GM19193 (cell line): ENCODE measurements around the gene EFL1.

Experiments used
- POLR2A ChIP-seq: IDR thresholded peaks from 4 replicates; pipeline ENCODE4 v1.6.1; 2011; ENCODE audit not compliant: insufficient read depth, insufficient read length; ENCODE audit errors: extremely low read depth

The EFL1 gene

DNA sequence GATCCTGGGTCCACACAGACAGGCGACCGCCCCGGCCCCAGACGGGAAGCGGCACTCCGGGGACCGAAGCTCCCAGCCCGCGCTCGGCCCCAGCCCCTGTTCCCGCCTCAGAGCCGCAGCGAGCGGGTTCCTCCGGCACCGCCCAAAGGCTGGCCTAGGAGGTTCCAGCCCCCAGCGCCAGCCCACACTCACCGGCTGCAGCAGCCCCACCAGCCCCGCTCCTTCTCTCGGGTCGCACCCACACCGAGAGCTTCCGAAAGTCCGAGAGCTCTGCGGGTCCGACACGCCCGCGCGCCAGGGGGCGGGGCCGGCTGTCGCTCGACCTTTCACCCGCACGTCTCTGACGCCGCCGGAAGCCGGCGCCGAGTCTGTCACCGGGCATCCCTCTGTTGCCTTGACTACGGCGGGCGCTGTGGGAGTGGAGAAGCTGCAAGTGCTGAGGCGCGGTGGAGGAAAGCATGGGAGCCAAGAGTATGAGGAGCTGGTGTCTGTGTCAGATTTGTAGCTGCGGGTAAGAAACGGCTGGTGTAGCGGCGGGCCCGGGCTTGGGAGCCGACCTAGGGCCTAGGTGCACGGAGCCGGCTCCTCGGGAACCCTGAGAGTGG is at the start of gene EFL1, which contains the start of gene SAXO2:
EFL1 (minus strand) TSS at position 313 of the 605 bp plus-strand sequence. CDS start 956 bp downstream, outside the sequence.
SAXO2 (plus strand) TSS at position 397 of the 605 bp plus-strand sequence; CDS start at position 459, 62 bp downstream.
- peak; percentile 67 for TF ChIP-seq POLR2A

DNA sequence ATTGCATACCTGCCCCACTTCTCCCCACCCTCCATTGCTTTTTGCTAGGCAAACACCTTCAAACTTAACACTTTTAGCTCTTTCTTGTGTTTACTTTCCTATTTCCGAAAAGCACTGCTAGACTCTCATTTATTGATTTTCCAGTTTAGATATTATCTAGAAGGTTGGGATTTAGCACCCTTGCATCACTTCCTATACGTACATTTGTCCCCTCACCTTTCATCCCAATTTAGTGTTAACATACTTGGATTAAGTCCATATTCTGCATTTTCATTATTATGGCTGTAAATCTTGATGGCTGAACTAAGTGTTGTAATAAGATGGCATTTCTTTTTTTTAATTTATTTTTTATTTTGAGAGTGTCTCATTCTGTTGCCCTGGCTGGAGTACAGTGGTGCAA is 47.3 kb upstream of the EFL1 start:
- TF ChIP-seq POLR2A = no peak

DNA sequence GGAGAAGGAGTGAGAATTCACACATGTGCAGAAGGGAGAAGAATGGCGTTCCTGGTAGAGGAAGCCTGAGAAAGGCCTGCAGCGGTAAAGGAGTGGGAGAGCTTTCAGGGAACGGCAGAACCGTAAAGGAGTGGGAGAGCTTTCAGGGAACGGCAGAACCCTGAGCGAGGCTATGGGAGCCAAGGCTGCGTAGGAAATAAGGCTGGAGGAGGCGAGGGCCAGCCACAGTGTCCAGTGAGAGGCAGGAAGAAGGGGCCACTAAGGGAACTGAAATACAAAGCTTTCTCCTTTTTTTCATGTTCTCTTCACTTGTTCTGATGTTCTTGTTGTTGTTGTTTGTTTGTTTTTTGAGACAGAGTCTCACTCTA is 45.2 kb upstream of the EFL1 start:
- no peak for TF ChIP-seq POLR2A

DNA sequence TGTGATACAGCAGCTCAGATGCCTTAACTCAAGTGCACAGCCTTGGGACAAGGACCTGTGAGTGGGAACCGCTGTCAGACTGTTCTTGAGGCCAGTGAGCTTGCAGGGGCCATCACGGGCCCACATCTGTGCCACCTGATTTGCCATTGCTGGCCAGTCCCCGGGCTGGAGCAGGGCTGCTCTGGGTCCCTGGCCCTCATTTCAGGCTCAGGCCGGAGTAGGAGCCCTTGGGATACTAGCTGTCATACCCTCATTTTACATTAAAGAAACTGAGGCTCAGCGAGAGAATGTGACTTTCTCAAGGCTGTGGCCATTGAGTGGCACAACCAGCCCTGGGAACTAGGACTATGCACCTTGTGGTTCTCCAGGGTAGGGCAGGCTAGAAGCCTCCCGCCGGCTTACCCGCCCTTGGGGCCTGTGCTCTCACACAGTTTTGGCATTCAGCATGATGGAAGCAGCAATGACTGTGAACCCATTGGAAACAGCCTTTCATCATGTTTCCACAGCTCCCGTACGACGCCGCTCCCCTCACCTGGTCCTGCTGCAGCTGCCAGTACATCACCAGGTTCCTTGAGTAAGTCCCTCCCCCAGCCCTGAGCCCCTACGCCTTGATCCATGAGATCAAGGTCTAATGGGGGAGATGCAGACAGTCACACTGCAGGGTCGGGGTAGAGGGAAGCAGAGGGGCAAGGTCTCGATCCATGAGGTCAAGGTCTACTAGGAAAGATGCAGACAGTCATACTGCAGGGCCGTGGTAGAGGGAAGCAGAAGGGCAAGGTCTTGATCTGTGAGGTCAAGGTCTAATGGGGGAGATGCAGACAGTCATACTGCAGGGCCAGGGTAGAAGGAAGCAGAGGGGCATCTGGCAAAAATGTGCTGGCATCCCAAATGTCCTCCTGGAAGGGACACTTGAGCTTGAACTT is 44.5 kb upstream of the EFL1 start:
- no peak for TF ChIP-seq POLR2A

DNA sequence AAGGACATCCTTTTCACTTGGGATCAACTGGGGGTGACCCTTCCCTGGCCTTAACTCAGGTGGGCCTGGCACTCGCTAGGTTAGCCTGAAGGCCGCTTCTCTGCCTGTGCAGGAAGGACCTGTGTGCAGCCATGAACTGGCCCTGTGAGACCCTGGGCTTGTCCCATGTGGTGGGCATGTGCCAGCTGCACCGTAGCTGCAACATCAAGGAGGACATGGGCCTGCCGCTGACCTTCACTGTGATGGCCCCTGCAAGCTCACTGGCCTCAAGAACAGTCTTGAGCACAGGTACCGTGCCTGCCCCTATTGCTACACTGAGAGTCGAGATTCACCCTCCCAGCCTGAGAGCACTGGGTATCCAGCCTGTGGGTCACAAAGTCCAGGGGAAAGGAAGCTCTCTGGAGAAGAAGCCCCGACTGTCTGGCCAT is 43.1 kb upstream of the EFL1 start:
- no peak for TF ChIP-seq POLR2A

DNA sequence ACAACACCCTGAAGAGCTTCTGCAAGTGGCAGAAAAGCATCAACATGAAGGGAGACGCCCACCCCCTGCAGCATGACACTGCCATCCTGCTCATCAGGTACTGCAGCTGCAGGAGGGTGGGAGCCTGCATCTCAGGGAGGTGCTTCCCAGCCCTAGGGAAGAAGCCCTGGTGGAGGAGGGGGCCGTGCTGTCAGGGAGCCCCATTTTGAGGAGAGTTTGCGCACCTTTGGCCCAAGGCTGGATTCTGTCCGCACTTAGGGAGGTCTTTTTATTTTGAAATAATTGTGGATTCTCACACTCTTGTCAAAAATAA is 42.2 kb upstream of the EFL1 start:
- no peak for TF ChIP-seq POLR2A

DNA sequence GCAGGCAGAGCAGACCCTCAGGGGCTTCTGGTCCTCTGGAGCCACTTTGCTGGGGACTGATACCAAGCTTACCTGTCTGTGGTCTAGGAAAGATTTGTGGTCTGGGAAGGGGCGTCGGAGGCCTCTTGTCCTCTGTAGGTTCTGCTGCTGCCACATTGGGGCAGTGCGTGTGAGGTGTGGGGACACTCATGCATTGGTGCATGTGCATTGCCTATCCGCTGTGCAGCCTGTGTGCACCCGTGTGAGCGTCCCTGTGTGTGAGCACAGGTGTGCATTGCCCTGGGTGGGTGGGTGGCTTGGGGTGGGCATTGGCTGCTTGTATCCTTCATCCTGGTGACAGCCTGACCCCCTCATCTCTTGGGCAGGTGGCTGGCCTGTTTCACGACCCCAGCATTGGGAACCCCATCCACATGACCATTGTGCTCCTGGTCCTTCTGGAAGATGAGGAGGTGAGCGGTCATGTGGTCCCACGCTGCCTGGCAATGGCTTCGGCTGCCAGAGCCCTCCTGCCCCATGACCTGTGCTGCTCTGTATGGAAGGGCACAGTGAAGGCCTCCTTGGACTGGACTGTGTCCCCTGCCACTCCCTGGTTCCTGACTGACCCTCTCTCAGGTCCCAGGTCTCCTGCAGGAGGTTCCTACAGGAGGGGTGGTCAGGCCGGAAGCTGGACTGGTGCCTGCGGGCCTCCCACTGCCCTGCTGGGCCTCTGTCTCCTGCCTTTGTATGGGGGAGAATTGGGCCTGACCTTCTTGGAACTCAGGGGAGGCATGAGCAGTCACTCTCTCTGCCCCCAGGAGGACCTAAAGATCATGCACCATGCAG is 41.6 kb upstream of the EFL1 start:
- no peak for TF ChIP-seq POLR2A

DNA sequence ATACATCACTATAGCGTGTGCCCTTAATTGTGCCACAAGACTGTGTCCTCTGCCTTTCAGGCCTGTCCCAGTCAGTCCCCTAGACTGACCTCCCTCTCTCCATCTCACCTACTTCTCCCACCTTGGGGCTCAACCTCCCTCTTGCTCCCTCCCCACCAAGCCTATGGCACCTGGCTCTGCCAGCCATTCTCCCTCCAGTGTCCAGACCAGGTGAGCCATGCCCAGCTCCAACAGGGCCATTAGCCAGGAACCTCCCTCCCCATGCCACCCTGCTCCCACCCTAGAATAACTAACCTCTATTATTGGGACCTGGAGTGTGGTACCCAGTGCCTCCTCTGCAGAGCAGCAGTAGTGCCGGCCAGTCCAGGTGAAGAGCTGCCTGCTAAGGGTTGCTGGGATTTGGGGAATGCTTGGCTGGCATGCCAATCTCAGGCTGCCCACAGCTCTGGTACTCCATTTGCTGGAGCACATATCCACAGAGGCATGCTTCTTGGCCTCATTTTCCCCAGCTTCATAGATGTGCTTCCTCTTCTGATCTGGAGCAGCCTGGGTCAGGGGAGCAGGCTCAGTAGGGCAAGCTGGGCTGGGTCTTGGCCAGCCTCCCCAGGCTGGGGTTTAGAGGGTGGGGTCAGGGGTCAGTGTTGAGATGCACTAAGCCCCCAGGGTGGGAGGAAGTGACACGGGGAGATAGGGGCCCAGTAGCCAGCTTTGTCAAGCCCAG is 38.9 kb upstream of the EFL1 start:
- no peak for TF ChIP-seq POLR2A

DNA sequence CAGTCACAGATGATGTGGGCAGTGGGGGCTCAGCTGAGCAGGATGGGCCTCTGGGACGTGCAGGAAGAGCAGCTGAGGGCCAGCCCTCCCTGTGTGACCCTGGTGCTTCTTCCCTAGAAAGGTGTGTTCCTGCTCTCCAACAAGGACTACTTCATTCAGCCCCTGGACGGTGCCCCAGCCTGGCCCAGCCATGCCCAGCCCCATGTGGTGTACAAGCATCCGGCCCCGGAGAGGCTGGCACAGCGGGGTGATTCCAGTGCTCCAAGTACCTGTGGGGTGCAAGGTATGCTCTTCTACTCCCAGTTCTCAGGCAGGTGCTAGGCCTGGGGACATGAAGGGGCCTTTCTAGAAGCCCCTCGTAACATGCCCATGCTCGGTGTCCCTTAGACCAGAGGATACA is 38.3 kb upstream of the EFL1 start:
- no peak for TF ChIP-seq POLR2A

DNA sequence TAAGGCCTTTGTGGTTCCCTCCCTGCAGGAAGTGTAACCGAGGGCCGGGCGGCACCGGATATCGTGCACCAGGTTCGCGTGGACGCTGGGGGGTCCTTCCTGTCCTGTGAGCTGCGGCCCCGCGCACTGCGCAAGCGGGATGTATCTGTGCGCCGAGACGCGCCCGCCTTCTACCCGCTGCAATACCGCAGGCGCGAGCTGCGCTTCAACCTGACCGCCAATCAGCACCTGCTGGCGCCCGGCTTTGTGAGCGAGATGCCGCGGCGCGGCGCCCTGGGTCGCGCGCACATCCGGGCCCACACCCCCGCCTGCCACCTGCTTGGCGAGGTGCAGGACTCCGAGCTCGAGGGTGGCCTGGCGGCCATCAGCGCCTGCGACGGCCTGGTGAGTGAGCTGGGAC is 36.0 kb upstream of the EFL1 start:
- TF ChIP-seq POLR2A = no peak

DNA sequence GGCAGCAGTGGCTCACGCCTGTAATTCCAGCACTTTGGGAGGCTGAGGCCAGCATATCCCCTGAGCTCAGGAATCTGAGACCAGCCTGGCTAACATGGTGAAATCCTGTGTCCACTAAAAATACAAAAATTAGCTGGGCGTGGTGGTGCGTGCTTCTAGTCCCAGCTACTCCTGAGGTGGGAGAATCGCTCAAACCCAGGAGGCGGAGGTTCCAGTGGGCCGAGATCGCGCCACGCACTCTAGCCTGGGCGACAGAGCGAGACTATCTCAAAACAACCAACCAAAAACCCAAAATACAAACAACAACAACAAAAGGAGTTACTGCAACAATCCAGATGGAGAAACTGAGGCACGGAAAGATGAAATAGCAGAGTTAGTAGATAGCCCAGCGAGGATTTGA is 35.5 kb upstream of the EFL1 start:
- no peak for TF ChIP-seq POLR2A

DNA sequence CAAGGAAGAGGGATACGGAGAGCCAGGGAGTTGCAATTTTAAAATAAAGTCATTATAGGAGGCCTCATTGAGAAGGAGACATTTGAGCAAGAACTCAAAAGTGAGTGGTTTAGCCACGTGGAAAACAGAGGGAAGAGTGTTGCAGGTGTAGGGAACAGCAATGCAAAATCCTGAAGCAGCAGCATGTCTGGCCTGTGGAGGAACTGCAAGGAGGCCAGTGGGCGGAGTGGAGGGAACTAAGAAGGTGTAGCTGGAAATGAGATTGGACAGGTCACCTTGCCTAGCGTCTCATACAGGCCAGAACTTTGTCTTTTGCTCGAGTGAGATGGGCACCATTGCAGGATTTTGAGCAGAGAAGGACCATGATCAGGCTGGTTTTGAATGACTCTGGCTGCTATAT is 35.0 kb upstream of the EFL1 start:
- TF ChIP-seq POLR2A = no peak

DNA sequence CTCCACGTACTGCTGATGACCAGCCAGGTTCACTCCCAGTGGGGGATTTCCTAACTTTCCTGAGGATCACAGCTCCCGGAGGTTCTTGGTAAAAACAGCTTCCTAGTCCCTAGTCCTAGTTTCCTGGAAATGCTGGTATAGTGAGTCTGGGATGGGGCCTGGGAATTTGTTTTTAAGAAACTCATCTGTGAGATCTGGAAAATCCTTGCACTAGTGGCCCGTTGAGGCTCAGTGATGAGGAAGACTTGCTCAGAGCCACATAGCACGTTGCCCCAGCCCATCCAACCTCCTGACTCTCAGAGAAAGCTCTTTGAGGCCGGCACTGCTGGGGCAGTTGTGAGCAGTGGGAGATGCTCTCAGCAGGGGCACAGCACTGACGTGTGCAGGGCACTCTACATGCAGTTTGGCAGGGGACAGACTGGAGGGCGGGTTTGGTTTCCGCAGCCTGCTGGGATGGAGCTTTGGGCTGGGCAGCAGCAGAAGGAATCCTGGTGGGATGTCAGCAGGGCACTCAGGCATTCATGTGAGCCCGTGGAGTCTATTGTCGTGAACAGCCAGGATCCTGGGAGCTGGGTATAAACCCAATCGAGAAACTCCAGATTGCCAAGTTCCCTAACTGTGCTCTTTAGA is 31.6 kb upstream of the EFL1 start:
- TF ChIP-seq POLR2A = no peak

DNA sequence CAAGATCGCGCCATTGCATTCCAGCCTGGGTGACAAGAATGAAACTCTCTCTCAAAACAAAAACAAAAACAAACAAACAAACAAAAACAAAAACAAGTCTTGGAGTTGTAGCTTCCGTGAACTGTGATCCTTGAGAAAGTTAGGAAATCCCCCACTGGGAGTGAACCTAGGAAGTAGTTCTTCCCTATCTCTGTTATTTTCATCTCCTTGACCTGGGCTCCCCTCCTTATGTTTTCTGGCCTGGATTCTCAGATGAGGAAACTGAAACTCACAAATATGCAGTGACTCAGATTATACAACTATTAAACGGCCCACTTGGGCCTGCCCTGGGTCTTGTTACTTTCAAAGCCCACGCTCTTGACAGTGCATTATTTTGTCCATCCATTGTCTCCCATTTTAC is 29.7 kb upstream of the EFL1 start:
- no peak for TF ChIP-seq POLR2A
